Measurements from ENCODE around the gene TPRA1.
"Not testable (repeated sequence)": the region's sequence is repeated elsewhere in the genome, so short reads cannot be mapped to it uniquely, and the experiment has no call there.

TPRA1 gene

GRCh38 chr3:127615631-127616305 lies 25.2 kb upstream of the TPRA1 start:
- FAIRE-seq, result no peak

- FAIRE-seq, result no peak
Measured at GRCh38 chr3:127614928-127615589, 24.5 kb upstream of the TPRA1 start.

DNA sequence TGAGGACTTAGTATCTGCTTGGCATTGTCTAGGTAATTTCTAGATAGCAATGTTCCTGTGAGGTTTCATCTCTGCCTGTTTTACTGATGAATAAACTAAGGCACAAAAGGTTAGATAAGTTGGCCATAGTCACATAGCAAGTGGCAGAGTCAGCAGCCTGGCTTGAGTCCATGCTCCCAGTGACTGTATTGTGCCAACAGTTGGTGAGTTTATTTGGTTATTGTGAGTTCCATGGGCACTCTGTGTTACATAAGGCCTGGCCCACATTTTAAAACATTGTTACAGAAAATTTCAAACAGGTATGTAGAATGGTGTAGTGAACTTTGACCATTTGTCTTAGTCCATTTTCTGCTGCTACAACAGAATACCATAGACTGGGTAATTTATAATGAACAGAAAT lies 22.9 kb upstream of the TPRA1 start:
- no peak for FAIRE-seq

GRCh38 chr3:127612966-127613365 lies 22.4 kb upstream of the TPRA1 start:
- FAIRE-seq, result no peak

GRCh38 chr3:127611251-127611650 lies 20.7 kb upstream of the TPRA1 start:
- no peak for FAIRE-seq

GRCh38 chr3:127610105-127610504 lies 19.6 kb upstream of the TPRA1 start:
- FAIRE-seq, result no peak

DNA sequence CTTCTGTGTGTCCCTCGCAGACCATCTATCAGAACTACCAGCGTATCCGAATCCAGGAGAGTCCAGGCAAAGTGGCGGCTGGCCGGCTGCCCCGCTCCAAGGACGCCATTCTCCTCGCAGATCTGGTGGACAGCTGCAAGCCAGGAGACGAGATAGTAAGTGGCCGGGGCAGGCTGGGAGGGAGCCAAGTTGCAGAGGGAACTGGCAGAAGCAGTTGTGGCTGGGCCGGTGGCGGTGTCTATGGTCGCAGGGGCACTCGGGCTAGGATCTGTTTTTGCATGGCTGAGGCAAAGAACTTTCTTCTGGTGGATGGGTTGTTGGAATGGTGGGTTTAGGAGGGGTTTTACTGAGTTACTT lies 17.8 kb upstream of the TPRA1 start:
- no peak for FAIRE-seq

DNA sequence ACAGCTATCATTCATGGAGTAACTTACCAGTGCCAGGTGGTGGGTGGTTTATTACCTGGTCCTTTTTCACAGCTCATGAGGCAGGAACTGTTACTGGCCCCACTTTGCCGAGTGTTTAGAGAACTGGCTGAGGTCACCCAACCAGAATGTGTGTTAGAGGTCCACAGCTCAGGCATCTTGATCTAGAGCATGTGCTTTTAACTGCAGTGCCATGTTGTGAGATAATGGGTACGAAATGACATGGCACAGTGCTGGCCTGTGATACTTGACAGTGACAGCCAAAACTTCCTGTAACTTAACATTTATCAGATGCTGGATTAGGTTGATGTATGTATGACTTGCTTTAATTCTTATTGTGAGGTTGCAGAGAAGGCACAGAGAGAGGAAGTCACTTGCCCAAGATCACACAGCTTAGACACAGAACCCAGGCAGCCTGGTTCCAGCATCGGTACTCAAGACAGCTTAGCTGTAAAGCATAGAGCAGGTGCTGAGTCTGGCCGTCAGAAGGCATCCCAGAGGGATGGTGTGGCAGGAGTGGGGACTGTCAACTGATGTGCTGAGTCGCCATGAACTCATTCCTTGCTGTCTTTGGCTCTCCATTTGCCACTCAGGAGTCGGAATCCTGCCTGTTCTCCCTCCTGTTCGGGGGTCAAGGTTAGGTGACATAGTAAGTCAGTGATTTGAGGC lies 17.3 kb upstream of the TPRA1 start:
- no peak for FAIRE-seq

- no peak for FAIRE-seq
Measured at GRCh38 chr3:127606981-127607595, 16.6 kb upstream of the TPRA1 start.

DNA sequence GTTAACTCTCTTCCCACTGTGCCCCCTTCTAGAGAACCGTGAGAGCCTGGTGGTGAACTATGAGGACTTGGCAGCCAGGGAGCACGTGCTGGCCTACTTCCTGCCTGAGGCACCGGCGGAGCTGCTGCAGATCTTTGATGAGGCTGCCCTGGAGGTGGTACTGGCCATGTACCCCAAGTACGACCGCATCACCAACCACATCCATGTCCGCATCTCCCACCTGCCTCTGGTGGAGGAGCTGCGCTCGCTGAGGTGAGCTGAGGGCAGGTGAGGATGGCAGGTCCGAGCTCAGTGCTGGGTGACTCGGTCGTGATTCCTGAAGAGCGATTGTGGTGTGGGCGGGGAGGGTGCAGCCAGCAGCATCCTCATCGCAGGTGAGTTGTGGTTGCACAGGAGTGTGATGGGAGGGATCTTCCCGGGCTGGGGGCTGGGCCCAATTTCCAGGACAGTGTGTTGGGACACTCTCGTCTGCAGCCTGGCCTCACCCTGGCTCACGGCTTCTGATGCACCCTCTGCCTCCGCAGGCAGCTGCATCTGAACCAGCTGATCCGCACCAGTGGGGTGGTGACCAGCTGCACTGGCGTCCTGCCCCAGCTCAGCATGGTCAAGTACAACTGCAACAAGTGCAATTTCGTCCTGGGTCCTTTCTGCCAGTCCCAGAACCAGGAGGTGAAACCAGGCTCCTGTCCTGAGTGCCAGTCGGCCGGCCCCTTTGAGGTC lies 15.7 kb upstream of the TPRA1 start:
- no peak for FAIRE-seq

GRCh38 chr3:127605547-127605946 lies 15.0 kb upstream of the TPRA1 start:
- not testable (repeated sequence) for FAIRE-seq

- no peak for FAIRE-seq
Measured at GRCh38 chr3:127604546-127605165, 14.1 kb upstream of the TPRA1 start.

GRCh38 chr3:127604035-127604434 lies 13.5 kb upstream of the TPRA1 start:
- no peak for FAIRE-seq

DNA sequence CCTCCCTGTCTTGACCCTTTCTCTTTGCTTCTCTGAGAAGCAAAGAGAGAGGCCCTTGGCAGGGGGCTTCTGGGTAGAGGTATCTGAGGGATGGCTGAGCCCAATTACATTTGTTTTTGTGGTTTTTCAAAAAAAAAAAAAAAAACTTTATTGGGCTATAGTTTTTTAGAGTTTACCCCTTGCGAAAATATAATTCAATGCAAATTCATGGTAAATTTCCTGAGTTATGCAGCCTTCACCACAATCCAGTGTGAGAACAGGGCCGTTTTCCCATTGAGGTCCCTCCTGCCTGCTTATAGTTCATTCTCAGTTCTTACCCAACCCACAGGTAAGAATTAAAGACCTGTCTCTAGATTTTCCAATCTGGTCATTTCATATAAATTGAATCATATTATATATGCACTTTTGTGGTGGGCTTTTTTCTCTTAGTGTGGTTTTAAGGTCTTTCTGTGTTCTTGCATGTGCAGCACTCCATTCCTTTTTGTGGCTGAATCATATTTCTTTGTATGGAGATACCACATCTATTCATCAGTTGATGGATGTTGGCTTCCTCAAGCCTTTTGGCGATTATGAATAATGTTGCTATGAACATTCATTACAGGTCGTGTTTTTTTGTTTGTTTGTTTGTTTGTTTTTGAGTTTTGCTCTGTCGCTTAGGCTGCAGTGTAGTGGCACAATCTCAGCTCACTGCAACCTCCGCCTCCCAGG lies 10.4 kb upstream of the TPRA1 start:
- no peak for FAIRE-seq

- no peak for FAIRE-seq
Measured at GRCh38 chr3:127598841-127599570, 8.5 kb upstream of the TPRA1 start.

DNA sequence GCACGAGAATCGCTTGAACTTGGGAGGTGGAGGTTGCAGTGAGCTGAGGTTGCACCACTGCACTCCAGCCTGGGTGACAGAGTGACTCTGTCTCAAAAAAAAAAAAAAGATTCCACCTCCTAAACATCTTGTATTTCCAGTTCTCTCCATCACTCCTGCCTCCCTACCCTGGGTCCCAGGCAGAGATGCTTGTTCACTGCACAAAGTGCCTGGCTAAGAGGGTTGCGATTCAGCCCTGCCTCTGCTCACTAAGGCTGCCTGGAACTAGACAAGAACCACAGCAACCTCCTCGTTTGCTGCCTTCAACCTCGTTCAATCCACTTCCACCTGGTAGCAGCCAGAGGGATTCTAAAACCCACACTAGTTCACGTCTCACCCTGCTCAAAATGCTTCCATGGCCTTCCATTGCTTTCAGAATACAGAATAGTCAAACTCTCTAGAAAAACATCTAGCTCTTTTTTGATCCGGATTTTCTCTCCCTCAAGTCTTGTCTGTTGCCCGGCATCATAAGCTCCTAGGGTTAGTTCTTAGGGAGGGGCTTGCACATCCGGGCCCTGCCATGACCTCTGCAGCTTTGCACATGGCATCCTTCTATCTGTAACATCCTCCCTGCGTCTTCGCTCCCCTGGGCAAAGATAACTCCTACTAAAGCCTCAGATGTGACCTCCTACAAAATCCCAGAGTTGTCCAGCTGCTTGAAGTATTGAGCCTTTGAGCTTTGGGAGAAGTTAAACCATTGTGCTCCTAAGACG lies 6.7 kb upstream of the TPRA1 start:
- no peak for FAIRE-seq

- no peak for FAIRE-seq
Measured at GRCh38 chr3:127595303-127595702, 4.8 kb upstream of the TPRA1 start.

DNA sequence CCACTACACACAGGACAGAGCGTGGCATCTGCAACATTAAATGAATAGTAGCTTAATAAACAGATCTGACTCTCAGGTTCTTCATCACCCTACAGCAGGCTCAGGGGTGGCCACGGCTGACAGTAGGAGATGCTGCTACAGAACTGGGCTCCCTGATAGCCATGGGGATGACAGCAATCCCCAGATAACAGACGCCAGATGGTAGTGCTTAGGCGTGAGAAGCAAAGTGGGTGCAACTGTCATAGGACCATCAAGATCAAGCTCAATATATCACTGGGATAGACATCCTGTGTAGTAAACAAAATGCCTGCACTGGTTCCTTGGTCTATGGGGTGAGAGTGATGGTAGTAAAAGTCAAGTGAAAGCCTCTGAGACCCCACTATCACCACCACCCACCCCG lies 2.6 kb upstream of the TPRA1 start:
- FAIRE-seq, result no peak

DNA sequence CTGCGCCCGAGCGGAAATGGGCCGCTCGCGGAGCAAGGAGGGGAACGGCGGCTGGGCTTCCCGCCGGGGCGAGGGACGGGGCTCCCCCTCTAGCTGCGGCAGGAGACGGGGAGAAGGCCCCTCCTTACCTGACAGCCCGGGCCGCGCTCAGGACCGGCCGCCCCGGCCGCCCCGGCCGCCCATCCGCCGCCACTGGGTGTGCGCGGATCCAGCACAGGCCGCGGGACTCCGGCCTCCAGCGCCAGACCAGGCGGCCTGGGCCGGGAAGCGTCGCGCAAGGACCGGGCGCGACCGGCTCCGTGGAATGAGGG lies 296 bp downstream of the TPRA1 start:
- FAIRE-seq, result no peak

- FAIRE-seq, result no peak
Measured at GRCh38 chr3:127589600-127590281, 792 bp downstream of the TPRA1 start.

Data from G401.6 (cell line).